OCI-LY1 (cell line): ENCODE measurements around the gene CFAP52.

Experiments
- EZH2 ChIP-seq: fragments of 200-600 bp; sonication (generic), shearing (Covaris generic); IDR thresholded peaks from 2 replicates; pipeline ENCODE4 v1.8.0; 2017; ENCODE audit warnings: borderline replicate concordance, mixed run types, mild to moderate bottlenecking, antibody characterized with exemption, low read length, moderate library complexity, mixed read lengths
- TF ChIP-seq, protein P1 (sequence below): fragments of 200-600 bp; sonication (generic), shearing (Covaris generic); IDR thresholded peaks from 2 replicates; pipeline ENCODE4 v1.5.1; 2017; ENCODE audit warnings: mild to moderate bottlenecking, antibody characterized with exemption, low read length, moderate library complexity, mixed read lengths

DNA sequence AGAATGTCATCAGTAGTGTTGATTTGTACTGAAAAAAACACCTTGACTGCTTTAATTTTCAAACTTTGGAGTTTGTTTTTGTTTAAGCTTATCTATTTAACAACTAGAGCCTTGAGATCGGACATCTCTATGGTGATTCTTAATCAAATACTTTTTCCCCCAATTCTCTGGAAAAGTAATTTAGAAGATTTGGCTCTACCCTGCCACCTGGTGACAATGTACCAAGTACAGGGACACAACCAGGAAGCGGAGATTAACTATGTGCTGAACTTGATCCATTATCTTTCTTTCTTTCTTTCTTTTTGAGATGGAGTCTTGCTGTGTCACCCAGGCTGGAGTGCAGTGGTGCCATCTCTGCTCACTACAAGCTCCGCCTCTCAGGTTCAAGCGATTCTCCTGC, 99.6 kb downstream of the CFAP52 start:
- TF ChIP-seq, protein P1, sequence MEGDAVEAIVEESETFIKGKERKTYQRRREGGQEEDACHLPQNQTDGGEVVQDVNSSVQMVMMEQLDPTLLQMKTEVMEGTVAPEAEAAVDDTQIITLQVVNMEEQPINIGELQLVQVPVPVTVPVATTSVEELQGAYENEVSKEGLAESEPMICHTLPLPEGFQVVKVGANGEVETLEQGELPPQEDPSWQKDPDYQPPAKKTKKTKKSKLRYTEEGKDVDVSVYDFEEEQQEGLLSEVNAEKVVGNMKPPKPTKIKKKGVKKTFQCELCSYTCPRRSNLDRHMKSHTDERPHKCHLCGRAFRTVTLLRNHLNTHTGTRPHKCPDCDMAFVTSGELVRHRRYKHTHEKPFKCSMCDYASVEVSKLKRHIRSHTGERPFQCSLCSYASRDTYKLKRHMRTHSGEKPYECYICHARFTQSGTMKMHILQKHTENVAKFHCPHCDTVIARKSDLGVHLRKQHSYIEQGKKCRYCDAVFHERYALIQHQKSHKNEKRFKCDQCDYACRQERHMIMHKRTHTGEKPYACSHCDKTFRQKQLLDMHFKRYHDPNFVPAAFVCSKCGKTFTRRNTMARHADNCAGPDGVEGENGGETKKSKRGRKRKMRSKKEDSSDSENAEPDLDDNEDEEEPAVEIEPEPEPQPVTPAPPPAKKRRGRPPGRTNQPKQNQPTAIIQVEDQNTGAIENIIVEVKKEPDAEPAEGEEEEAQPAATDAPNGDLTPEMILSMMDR = peak; percentile 9; the same call in 1 of the 2 replicates
- no peak for TF ChIP-seq EZH2
